ENCODE data around the gene NLE1. TPM values are rescaled to one million over a fixed set of nuclear protein-coding genes. Genes with fewer than 3 reads are reported as not detected.

Gene NLE1
- polyA plus RNA-seq, 1 of the 3 experiments (the other 2 are of a cell fraction): 22.1 TPM

- no peak for TF ChIP-seq FOXJ3 (CRISPR knock-in tag; IDR thresholded peaks at IDR 0.05)
- TF ChIP-seq GATA2 (CRISPR knock-in tag; IDR thresholded peaks at IDR 0.05): no peak
- no peak for TF ChIP-seq FOSL2 (IDR thresholded peaks at IDR 0.05; ENCODE audit: borderline replicate concordance, low read depth)
- TF ChIP-seq GABPA (IDR thresholded peaks at IDR 0.05; ENCODE audit: low read depth): no peak
- TF ChIP-seq RFX5 (IDR thresholded peaks at IDR 0.05; ENCODE audit: low read length): no peak
- TF ChIP-seq REST (IDR thresholded peaks at IDR 0.05; ENCODE audit: low read depth, low read length): no peak
- no peak for TF ChIP-seq MXI1 (IDR thresholded peaks at IDR 0.05; ENCODE audit: low read depth, low read length)
- TF ChIP-seq MAX (IDR thresholded peaks at IDR 0.05; ENCODE audit: low read depth): no peak
Observed at GRCh38 chr17:35099908-35100307, 42.2 kb downstream of the NLE1 start (continued).

GRCh38 chr17:35097776-35098175, 44.3 kb downstream of the NLE1 start:
- no peak overlapping the region for H2AFZ ChIP-seq (ENCODE audit: low read depth)
- H3K4me3 ChIP-seq (ENCODE audit: low read depth in 2 of 2, low read length in 1 of 2): no peak overlapping the region
- H3K36me3 ChIP-seq (replicated peaks in 1 of 2; ENCODE audit: control insufficient read depth in 1 of 2, insufficient read depth in 2 of 2, low read length in 1 of 2): peaks cover 8 to 19% of the 10 kb centered on the region in 2 experiments
- CTCF ChIA-PET: interaction anchor here (1.0 to 1.9 kb wide), 2 partner anchors 9 to 22 kb away, joined by 3 to 6 read pairs; no protein-coding TSS in a partner anchor
- no peaks in the 10 kb centered on the region for H3K4me1 ChIP-seq (ENCODE audit: control insufficient read depth in 1 of 2, insufficient read depth in 2 of 2, low read depth in 1 of 2, low read length in 1 of 2)
- H3K79me2 ChIP-seq (ENCODE audit: insufficient read depth): no peaks in the 10 kb centered on the region
- H3K27me3 ChIP-seq (ENCODE audit: insufficient read depth): no peaks in the 10 kb centered on the region
- no peak for DNase-seq
- 94% methylated on average over 2 of the region's 2 CpGs for WGBS (ENCODE audit: low lambda C conversion rate)
- H3K9me3 ChIP-seq: no peaks in the 10 kb centered on the region
- no peaks in the 10 kb centered on the region for H4K20me1 ChIP-seq (ENCODE audit: insufficient read depth)
- POLR2A ChIA-PET: interaction anchor here (0.7 kb wide), 1 partner anchor 21 kb away, joined by 3 read pairs; no protein-coding TSS in a partner anchor
- no peaks in the 10 kb centered on the region for H3K9me2 ChIP-seq
- H3K4me2 ChIP-seq: no peak overlapping the region
- H3K9ac ChIP-seq: no peak overlapping the region
- TF ChIP-seq YY1 (IDR thresholded peaks at IDR 0.05; ENCODE audit: low read depth) (no peak), MEF2A (IDR thresholded peaks at IDR 0.05; ENCODE audit: borderline replicate concordance, low read depth) (no peak), REST (IDR thresholded peaks at IDR 0.05; ENCODE audit: low read depth, low read length) (no peak), ELF1 (IDR thresholded peaks at IDR 0.05) (no peak), ZBTB33 (IDR thresholded peaks at IDR 0.05; ENCODE audit: borderline replicate concordance, low read depth) (no peak), FOSL2 (IDR thresholded peaks at IDR 0.05; ENCODE audit: borderline replicate concordance, low read depth) (no peak)
- H3K27ac ChIP-seq (ENCODE audit: low read depth in 2 of 2, low read length in 1 of 2): no peak overlapping the region
- H3F3A ChIP-seq (replicated peaks; ENCODE audit: insufficient read depth): no peaks in the 10 kb centered on the region

All from SK-N-SH (cell line).